Transverse colon (tissue), 4 donors: ENCODE data around the gene MIDN.
A peak's percentile ranks its signal among the peaks of the same experiment; 100 is the strongest.

Experiments
- CTCF ChIP-seq, 5 experiments: fragments of 200-600 bp in 3 of 5; fragments of 450-650 bp in 2 of 5; sonication (generic) in 3 of 5; IDR thresholded peaks; 1 replicate in 2 of 5; 2 replicates in 3 of 5; pipeline ENCODE4 v1.5.1; 2016 to 2017; ENCODE audit warnings: antibody characterized with exemption in 5 of 5, inconsistent platforms in 3 of 5, mild to moderate bottlenecking in 2 of 5, moderate library complexity in 1 of 5
- POLR2A ChIP-seq: fragments of 450-650 bp; IDR thresholded peaks from one replicate; pipeline ENCODE4 v1.6.1; 2016; ENCODE audit warnings: antibody characterized with exemption, mild to moderate bottlenecking, moderate library complexity
- POLR2AphosphoS5 ChIP-seq, 3 donors: sonication (generic); formaldehyde crosslinking; IDR thresholded peaks; one replicate each; pipeline ENCODE4 v1.6.1; 2016; ENCODE audit warnings: antibody characterized with exemption in 3 of 3

GRCh38 chr19:1213391-1214286 is 34.7 kb upstream of the MIDN start:
- peak in 1 of 3 donors; percentile 18 for TF ChIP-seq POLR2AphosphoS5 (IDR thresholded peaks at IDR 0.05)
- no peak for TF ChIP-seq CTCF (IDR thresholded peaks at IDR 0.05)
- no peak for TF ChIP-seq POLR2A
